ENCODE measurements around the gene ADCY9.
A peak's percentile ranks its signal among the peaks of the same experiment; 100 is the strongest.

Gene ADCY9

DNA sequence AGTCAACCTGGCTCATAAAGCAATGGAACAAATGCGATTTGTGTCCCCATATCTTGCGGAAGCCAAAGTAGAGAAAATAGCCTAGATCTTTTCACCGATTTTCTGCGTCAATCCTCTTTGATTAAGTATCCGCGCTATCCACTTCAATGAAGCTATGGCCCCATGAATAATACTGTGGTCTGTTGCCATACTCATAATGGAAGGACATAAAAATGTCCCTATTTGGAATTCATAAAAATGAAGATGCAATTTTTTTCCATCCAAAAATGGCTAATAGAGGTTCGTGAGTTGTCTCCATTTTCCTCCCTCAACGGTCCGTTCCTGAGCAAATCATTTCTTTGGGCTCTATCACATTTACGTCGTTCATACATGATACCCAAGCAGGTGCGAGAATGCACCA, 25.4 kb upstream of the ADCY9 start:
- DNase-seq (ENCODE audit: insufficient read length, low spot score) = no peak
- no peak for FAIRE-seq
- TF ChIP-seq POLR2AphosphoS5 (IDR thresholded peaks at IDR 0.05; ENCODE audit: low read depth, low read length) (no peak), PAX5 (IDR thresholded peaks at IDR 0.05; ENCODE audit: insufficient read depth, low read length, severe bottlenecking) (no peak), POU2F2 (IDR thresholded peaks at IDR 0.05; ENCODE audit: low read depth, low read length) (no peak), SPI1 (IDR thresholded peaks at IDR 0.05; ENCODE audit: low read depth, low read length) (no peak), TAF1 (IDR thresholded peaks at IDR 0.05; ENCODE audit: low read depth, low read length) (no peak), POLR2A (IDR thresholded peaks at IDR 0.05; ENCODE audit: low read depth, low read length) (no peak)

DNA sequence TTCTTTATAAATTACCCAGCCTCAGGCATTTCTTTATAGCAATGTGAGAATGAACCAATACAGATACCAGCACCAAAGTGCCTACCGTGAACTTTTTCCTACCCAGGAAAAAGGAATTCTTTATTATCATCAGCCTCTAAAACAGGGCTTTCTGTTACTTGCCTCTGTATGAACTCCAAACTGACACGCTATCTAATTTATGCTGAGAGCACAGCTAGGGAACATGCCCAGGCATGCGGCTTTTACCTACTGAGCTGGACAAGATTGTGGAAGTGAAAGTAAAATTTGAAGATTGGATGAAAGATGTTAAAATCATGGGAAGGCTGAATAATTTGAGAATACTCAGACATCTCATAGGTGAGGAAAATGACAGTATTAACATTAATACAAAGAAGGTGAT, 24.4 kb upstream of the ADCY9 start:
- FAIRE-seq (no peak), DNase-seq (ENCODE audit: insufficient read length, low spot score) (no peak)
- TF ChIP-seq POLR2A (IDR thresholded peaks at IDR 0.05; ENCODE audit: low read depth, low read length) = no peak
- TF ChIP-seq SPI1 (IDR thresholded peaks at IDR 0.05; ENCODE audit: low read depth, low read length) = peak; percentile 85

- no peak for TF ChIP-seq POU2F2 (IDR thresholded peaks at IDR 0.05; ENCODE audit: low read depth, low read length)
- FAIRE-seq = no peak
- DNase-seq (ENCODE audit: insufficient read length, low spot score) = no peak
These were observed 23.7 kb upstream of the ADCY9 start for GRCh38 chr16:4139968-4140367.

DNA sequence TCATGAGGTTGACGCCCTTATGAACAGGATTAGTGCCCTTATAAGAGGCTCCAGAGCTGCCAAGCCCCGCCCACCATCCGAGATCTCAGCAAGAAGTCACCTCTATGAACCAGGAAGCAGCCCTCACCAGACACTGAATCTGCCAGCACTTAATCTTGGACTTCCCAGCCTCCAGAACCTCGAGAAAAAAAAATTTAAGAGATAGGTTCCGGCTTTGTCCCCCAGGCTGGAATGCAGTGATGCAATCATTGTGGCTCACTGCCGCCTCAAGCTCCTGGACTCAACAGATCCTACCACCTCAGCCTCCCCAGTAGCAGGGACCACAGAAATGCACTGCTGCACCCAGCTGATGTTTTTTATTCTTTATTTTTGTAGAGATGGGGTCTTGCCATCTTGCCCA, 22.5 kb upstream of the ADCY9 start:
- DNase-seq (ENCODE audit: insufficient read length, low spot score) (no peak), FAIRE-seq (no peak)
- TF ChIP-seq POU2F2 (IDR thresholded peaks at IDR 0.05; ENCODE audit: low read depth, low read length) = no peak
- no peak for TF ChIP-seq POLR2AphosphoS5 (IDR thresholded peaks at IDR 0.05; ENCODE audit: low read depth, low read length)
- no peak for TF ChIP-seq SPI1 (IDR thresholded peaks at IDR 0.05; ENCODE audit: low read depth, low read length)
- TF ChIP-seq TAF1 (IDR thresholded peaks at IDR 0.05; ENCODE audit: low read depth, low read length) = no peak
- TF ChIP-seq PAX5 (IDR thresholded peaks at IDR 0.05; ENCODE audit: insufficient read depth, low read length, severe bottlenecking) = no peak
- TF ChIP-seq POLR2A (IDR thresholded peaks at IDR 0.05; ENCODE audit: low read depth, low read length) = no peak

GRCh38 chr16:4137438-4137837, 21.2 kb upstream of the ADCY9 start:
- TF ChIP-seq SPI1 (IDR thresholded peaks at IDR 0.05; ENCODE audit: low read depth, low read length) = no peak
- TF ChIP-seq TAF1 (IDR thresholded peaks at IDR 0.05; ENCODE audit: low read depth, low read length) = no peak
- DNase-seq (ENCODE audit: insufficient read length, low spot score) (no peak), FAIRE-seq (no peak)

DNA sequence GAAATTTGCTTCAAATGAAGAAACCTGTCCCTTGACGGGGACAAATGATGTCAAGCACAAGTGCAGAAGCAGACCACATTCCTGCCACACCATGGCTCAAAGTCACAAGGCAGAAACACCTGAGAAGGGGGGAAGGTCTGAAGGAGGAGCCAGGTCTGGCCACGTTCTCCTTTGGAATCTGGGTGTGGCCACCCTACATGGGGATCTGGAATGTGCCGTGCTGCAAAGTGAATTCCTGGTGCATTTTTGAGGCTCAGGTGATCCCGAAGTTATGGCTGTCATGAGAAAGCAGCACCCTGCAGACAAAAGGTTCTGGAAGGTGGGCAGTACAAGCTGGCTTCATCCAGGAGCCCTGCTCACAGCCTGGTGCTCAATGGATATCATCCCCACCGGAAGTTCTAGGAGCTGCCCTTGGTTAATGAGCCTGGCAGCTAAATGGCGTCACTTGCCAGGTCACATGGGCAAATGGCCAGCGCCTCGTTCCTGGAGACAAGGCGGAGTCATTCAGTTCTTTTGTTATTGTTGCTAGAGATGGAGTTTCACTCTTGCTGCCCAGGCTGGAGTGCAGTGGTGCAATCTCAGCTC, 20.1 kb upstream of the ADCY9 start:
- DNase-seq (ENCODE audit: insufficient read length, low spot score) (no peak), FAIRE-seq (no peak)
- TF ChIP-seq POU2F2 (IDR thresholded peaks at IDR 0.05; ENCODE audit: low read depth, low read length) (no peak), PAX5 (IDR thresholded peaks at IDR 0.05; ENCODE audit: insufficient read depth, low read length, severe bottlenecking) (no peak), POLR2AphosphoS5 (IDR thresholded peaks at IDR 0.05; ENCODE audit: low read depth, low read length) (no peak), TAF1 (IDR thresholded peaks at IDR 0.05; ENCODE audit: low read depth, low read length) (no peak), POLR2A (IDR thresholded peaks at IDR 0.05; ENCODE audit: low read depth, low read length) (no peak), SPI1 (IDR thresholded peaks at IDR 0.05; ENCODE audit: low read depth, low read length) (no peak)

- TF ChIP-seq TAF1 (IDR thresholded peaks at IDR 0.05; ENCODE audit: low read depth, low read length) (no peak), POU2F2 (IDR thresholded peaks at IDR 0.05; ENCODE audit: low read depth, low read length) (no peak), PAX5 (IDR thresholded peaks at IDR 0.05; ENCODE audit: insufficient read depth, low read length, severe bottlenecking) (no peak), POLR2A (IDR thresholded peaks at IDR 0.05; ENCODE audit: low read depth, low read length) (no peak), POLR2AphosphoS5 (IDR thresholded peaks at IDR 0.05; ENCODE audit: low read depth, low read length) (no peak), SPI1 (IDR thresholded peaks at IDR 0.05; ENCODE audit: low read depth, low read length) (no peak)
- DNase-seq (ENCODE audit: insufficient read length, low spot score) (no peak), FAIRE-seq (no peak)
These were observed 19.3 kb upstream of the ADCY9 start for GRCh38 chr16:4135537-4135936.

DNA sequence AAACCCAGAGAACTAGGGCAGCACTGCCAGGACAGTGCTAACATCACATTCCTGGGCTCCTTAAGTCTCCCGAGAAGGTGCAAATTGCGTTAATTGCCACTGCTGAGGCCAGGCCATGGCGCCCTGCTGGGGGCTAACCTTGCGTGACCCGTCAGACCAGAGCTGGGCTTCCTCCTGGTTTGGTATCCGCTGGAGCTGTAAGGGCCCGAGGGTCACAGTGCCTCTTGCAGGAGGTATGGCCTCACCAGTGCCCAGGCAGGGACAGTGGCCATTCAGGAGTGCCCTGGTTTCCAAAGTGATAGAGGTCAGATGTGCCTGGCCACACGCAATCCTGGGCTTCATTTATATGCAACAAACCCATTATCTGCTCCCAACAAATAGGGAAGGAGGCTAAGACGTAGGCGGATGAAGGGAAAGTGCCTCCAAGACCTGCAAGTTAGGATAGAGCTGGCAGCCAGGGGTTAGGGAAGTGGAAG, 17.7 kb upstream of the ADCY9 start:
- TF ChIP-seq POU2F2 (IDR thresholded peaks at IDR 0.05; ENCODE audit: low read depth, low read length) = no peak
- no peak for TF ChIP-seq SPI1 (IDR thresholded peaks at IDR 0.05; ENCODE audit: low read depth, low read length)
- TF ChIP-seq POLR2AphosphoS5 (IDR thresholded peaks at IDR 0.05; ENCODE audit: low read depth, low read length) = no peak
- TF ChIP-seq POLR2A (IDR thresholded peaks at IDR 0.05; ENCODE audit: low read depth, low read length) = no peak
- TF ChIP-seq PAX5 (IDR thresholded peaks at IDR 0.05; ENCODE audit: insufficient read depth, low read length, severe bottlenecking) = no peak
- no peak for TF ChIP-seq TAF1 (IDR thresholded peaks at IDR 0.05; ENCODE audit: low read depth, low read length)
- no peak for FAIRE-seq
- DNase-seq (ENCODE audit: insufficient read length, low spot score) = no peak

GRCh38 chr16:4131621-4132020, 15.4 kb upstream of the ADCY9 start:
- DNase-seq (ENCODE audit: insufficient read length, low spot score) (no peak), FAIRE-seq (no peak)
- no peak for TF ChIP-seq POLR2AphosphoS5 (IDR thresholded peaks at IDR 0.05; ENCODE audit: low read depth, low read length)
- no peak for TF ChIP-seq POLR2A (IDR thresholded peaks at IDR 0.05; ENCODE audit: low read depth, low read length)
- TF ChIP-seq POU2F2 (IDR thresholded peaks at IDR 0.05; ENCODE audit: low read depth, low read length) = no peak
- TF ChIP-seq TAF1 (IDR thresholded peaks at IDR 0.05; ENCODE audit: low read depth, low read length) = no peak
- no peak for TF ChIP-seq SPI1 (IDR thresholded peaks at IDR 0.05; ENCODE audit: low read depth, low read length)
- TF ChIP-seq PAX5 (IDR thresholded peaks at IDR 0.05; ENCODE audit: insufficient read depth, low read length, severe bottlenecking) = no peak

DNA sequence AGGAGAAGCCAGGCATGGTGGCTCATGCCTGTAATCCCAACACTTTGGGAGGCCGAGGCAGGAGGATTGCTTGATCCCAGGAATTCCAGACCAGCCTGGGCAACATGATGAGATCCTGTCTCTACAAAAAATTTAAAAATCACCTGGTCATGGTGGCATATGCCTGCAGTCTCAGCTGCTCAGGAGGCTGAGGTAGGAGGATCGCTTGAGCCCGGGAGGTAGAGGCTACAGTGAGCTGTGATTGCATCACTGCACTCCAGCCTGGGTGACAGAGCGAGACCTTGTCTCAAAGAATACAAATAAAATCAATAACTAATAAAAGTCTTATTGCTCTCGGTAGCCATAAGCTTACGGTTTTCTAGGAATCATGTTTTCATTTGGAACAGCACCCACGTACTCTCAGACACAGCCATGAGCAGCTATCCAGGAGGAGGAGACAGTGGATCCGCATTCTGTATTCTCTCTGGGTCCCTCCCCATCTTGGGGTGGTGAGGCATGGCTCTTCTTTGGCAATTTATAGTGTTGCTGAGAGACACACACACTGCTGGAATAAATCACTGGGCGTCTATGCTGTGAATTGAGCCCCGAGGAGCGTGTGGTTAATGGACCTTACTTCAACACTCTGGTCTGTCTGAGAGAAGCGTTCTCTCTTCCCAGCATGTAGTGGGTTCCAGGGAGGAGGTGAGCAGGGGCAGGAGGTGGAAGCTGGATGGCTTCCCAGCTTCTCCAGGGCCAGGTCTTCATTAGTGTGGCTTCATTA, 8.5 kb upstream of the ADCY9 start:
- FAIRE-seq = no peak
- no peak for DNase-seq (ENCODE audit: insufficient read length, low spot score)
- no peak for TF ChIP-seq POLR2AphosphoS5 (IDR thresholded peaks at IDR 0.05; ENCODE audit: low read depth, low read length)
- no peak for TF ChIP-seq POU2F2 (IDR thresholded peaks at IDR 0.05; ENCODE audit: low read depth, low read length)

Measured in GM12891 (cell line).